A549 (cell line): Measurements from ENCODE around the gene CIDEA. TPM values are rescaled to one million over a fixed set of nuclear protein-coding genes. Genes with fewer than 3 reads are reported as not detected.

Source experiments
- ATAC-seq, 2 experiments: fragments of 200-7000 bp in 1 of 2; fragments of >200 bp in 1 of 2; cut with Nextera tagmentation in 1 of 2; cut with Tn5 transposase in 1 of 2; 3 replicates each; pipeline versions ENCODE4 v1.8.0 to v1.9.1; 2018 to 2020; ENCODE audit warnings: mild to moderate bottlenecking in 1 of 2, moderate library complexity in 1 of 2
- CTCF ChIA-PET: fragments of 300-600 bp; sonication (Branson Sonifier 250); formaldehyde crosslinking; extraction: SDS; loops from one replicate; lab custom pipeline; 2021; ENCODE audit warnings: antibody characterized with exemption, inconsistent platforms; lab: Yijun Ruan, JAX
- POLR2A ChIA-PET: fragments of 350-600 bp; formaldehyde crosslinking; extraction: SDS; loops from one replicate; lab custom pipeline; 2021; ENCODE audit warnings: antibody characterized with exemption, inconsistent platforms; lab: Yijun Ruan, JAX
- DNase-seq, 2 experiments: peaks; one replicate each; pipeline versions ENCODE4 v3.0.0 to v3.0.0-alpha.2; 2011 to 2016; ENCODE audit warnings: low read depth in 1 of 2, low spot score in 1 of 2
- FAIRE-seq: peaks from 2 replicates; lab custom pipeline; 2011; peaks lifted over from hg19 to GRCh38; lab: Jason Lieb, UNC
- H3K27ac ChIP-seq, 2 experiments: fragments of >200 bp; sonication (Bioruptor Twin); formaldehyde crosslinking; 3 replicates each; pipeline ENCODE4 v1.5.1; 2016 to 2017
- H3K4me1 ChIP-seq: fragments of >200 bp; sonication (Bioruptor Twin); formaldehyde crosslinking; 3 replicates; pipeline ENCODE4 v1.6.1; 2016
- H3K4me2 ChIP-seq: fragments of >200 bp; sonication (Bioruptor Twin); formaldehyde crosslinking; 3 replicates; pipeline ENCODE4 v1.6.1; 2016
- H3K4me3 ChIP-seq: fragments of >200 bp; sonication (Bioruptor Twin); formaldehyde crosslinking; 3 replicates; pipeline ENCODE4 v1.5.1; 2016
- H3K9me3 ChIP-seq: fragments of >200 bp; sonication (Bioruptor Twin); formaldehyde crosslinking; 3 replicates; pipeline ENCODE4 v1.6.1; 2016
- CHD2 ChIP-seq: fragments of 150-350 bp; IDR thresholded peaks from 2 replicates; pipeline ENCODE4 v1.6.1; 2014; ENCODE audit warnings: low read length; ENCODE audit not compliant: partially characterized antibody
- CTCF ChIP-seq: fragments of >200 bp; sonication (Bioruptor Twin); formaldehyde crosslinking; IDR thresholded peaks from 3 replicates; pipeline ENCODE4 v1.5.1; 2016
- EHF ChIP-seq: fragments of 250-450 bp; sonication (Bioruptor Pico); IDR thresholded peaks from 2 replicates; pipeline ENCODE4 v1.5.0; 2020; ENCODE audit warnings: mild to moderate bottlenecking
- EHMT2 ChIP-seq: fragments of 200-600 bp; sonication (generic); IDR thresholded peaks from 2 replicates; pipeline ENCODE4 v1.6.1; 2016; ENCODE audit warnings: antibody characterized with exemption, low read depth, mild to moderate bottlenecking, moderate library complexity
- FOXS1 ChIP-seq: fragments of 250-450 bp; sonication (Bioruptor Pico); IDR thresholded peaks from 2 replicates; pipeline ENCODE4 v1.5.0; 2020; ENCODE audit warnings: mild to moderate bottlenecking, moderate library complexity
- HEYL ChIP-seq: fragments of 250-450 bp; sonication (Bioruptor Pico); IDR thresholded peaks from 2 replicates; pipeline ENCODE4 v1.8.0; 2021; ENCODE audit warnings: mild to moderate bottlenecking, moderate library complexity
- HMGXB4 ChIP-seq: fragments of 250-450 bp; sonication (Bioruptor Pico); IDR thresholded peaks from 2 replicates; pipeline ENCODE4 v1.5.0; 2021; ENCODE audit warnings: mild to moderate bottlenecking, moderate library complexity, borderline replicate concordance
- HOXA7 ChIP-seq: fragments of 250-450 bp; sonication (Bioruptor Pico); IDR thresholded peaks from 2 replicates; pipeline ENCODE4 v1.5.0; 2020; ENCODE audit warnings: mild to moderate bottlenecking, moderate library complexity
- HOXB5 ChIP-seq: fragments of 250-450 bp; sonication (Bioruptor Pico); IDR thresholded peaks from 2 replicates; pipeline ENCODE4 v1.5.0; 2020; ENCODE audit warnings: mild to moderate bottlenecking, moderate library complexity
- JUNB ChIP-seq: fragments of >200 bp; sonication (Bioruptor Twin); formaldehyde crosslinking; IDR thresholded peaks from 2 replicates; pipeline ENCODE4 v1.6.1; 2016
- KDM1A ChIP-seq: fragments of 200-600 bp; sonication (generic); IDR thresholded peaks from 2 replicates; pipeline ENCODE4 v1.6.1; 2016; ENCODE audit warnings: low read depth, mild to moderate bottlenecking
- KDM5A ChIP-seq: fragments of 200-600 bp; sonication (generic); IDR thresholded peaks from 2 replicates; pipeline ENCODE4 v1.6.1; 2016; ENCODE audit warnings: antibody characterized with exemption, mild to moderate bottlenecking
- MYC ChIP-seq: IDR thresholded peaks from 2 replicates; pipeline ENCODE4 v1.6.1; 2012; ENCODE audit warnings: mild to moderate bottlenecking, inconsistent platforms, low read length, improper control_type of control experiment, borderline replicate concordance
- NPAS2 ChIP-seq: fragments of 250-450 bp; sonication (Bioruptor Pico); IDR thresholded peaks from 2 replicates; pipeline ENCODE4 v1.8.0; 2022; ENCODE audit warnings: mild to moderate bottlenecking, moderate library complexity, borderline replicate concordance
- NR3C1 ChIP-seq: fragments of >200 bp; sonication (Bioruptor Twin); formaldehyde crosslinking; IDR thresholded peaks from 3 replicates; pipeline ENCODE4 v1.6.1; 2017
- PBX3 ChIP-seq: IDR thresholded peaks from 2 replicates; pipeline ENCODE4 v1.6.1; 2012
- RFX5 ChIP-seq: fragments of 450-650 bp; IDR thresholded peaks from 2 replicates; pipeline ENCODE4 v1.7.1; 2014; ENCODE audit warnings: antibody characterized with exemption, mild to moderate bottlenecking, moderate library complexity
- SMC3 ChIP-seq: fragments of >200 bp; sonication (Bioruptor Twin); formaldehyde crosslinking; IDR thresholded peaks from 3 replicates; pipeline ENCODE4 v1.6.1; 2018; ENCODE audit warnings: inconsistent platforms
- SREBF2 ChIP-seq: fragments of 450-650 bp; IDR thresholded peaks from 2 replicates; pipeline ENCODE4 v1.6.1; 2014; ENCODE audit warnings: mild to moderate bottlenecking, moderate library complexity
- TP53 ChIP-seq: fragments of 250-450 bp; sonication (Bioruptor Pico); IDR thresholded peaks from 2 replicates; pipeline ENCODE4 v1.5.0; 2021; ENCODE audit warnings: mild to moderate bottlenecking, moderate library complexity
- USF2 ChIP-seq: fragments of 450-650 bp; IDR thresholded peaks from 2 replicates; pipeline ENCODE4 v1.6.1; 2014; ENCODE audit warnings: antibody characterized with exemption
- ZSCAN20 ChIP-seq: fragments of 250-450 bp; sonication (Bioruptor Pico); IDR thresholded peaks from 2 replicates; pipeline ENCODE4 v1.8.0; 2022; ENCODE audit warnings: mild to moderate bottlenecking, moderate library complexity
- WGBS: methylation state at CpG from one replicate; pipeline ENCODE4 v1.1.6; 2017; ENCODE audit errors: missing lambda C conversion rate; 5-methylcytosine and 5-hydroxymethylcytosine counted together
- polyA plus RNA-seq, 4 experiments: library from polyadenylated mRNA; depleted of rRNA in 3 of 4; stranded (reverse); fragments of >200 nt; fragmentation: RNase III in 1 of 4; extraction: RNeasy Plus Mini Kit Qiagen cat#74134 plus additional on column Dnase treatment in 1 of 4; gene quantifications; 2 replicates in 3 of 4; 3 replicates in 1 of 4; pipeline ENCODE4 v1.2.3, GENCODE V29; 2011 to 2017
- TF ChIP-seq, protein P1 (sequence below): fragments of 200-600 bp; sonication (generic); IDR thresholded peaks from 2 replicates; pipeline ENCODE4 v1.6.1; 2016; ENCODE audit warnings: antibody characterized with exemption, mild to moderate bottlenecking, moderate library complexity

The CIDEA gene
- polyA plus RNA-seq, 2 of the 4 experiments (the other 2 are of a cell fraction), result not detected

DNA sequence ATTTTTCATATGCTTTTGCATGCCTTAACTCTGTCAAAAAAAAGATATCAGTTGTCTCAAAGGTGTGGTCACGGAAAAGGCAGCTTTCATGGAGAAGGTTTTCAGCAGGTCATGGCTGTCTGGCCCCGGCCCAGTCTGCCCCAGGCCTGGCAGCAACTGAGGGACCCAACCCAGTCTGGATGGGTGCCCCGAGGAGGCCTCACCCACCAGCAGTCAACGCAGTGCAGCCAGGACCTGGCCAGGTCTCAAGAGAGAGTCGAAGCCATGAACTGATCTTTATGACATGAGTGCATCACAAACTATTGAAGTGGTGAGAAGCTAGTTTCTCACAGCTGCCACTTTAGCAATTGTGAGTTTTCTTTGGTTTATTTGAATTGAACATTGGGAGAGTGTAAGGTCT, 61.8 kb downstream of the CIDEA start:
- no peak for FAIRE-seq
- Histone ChIP-seq H3K4me3 (no peak overlapping the region), H3K4me2 (no peak overlapping the region), H3K4me1 (no peaks in the 10 kb centered on the region), H3K9me3 (peaks cover 15% of the 10 kb centered on the region), H3K27ac (no peak overlapping the region)
- POLR2A ChIA-PET, result no interaction called here
- 86% methylated on average over 4 of the region's 5 CpGs for WGBS
- ATAC-seq, result no peak
- CTCF ChIA-PET, result interaction anchor here (2.2 kb wide), 1 partner anchor 44 kb away, joined by 6 read pairs; no protein-coding TSS in a partner anchor
- TF ChIP-seq HOXB5 (CRISPR knock-in tag), result no peak
- TF ChIP-seq RFX5, result no peak
- TF ChIP-seq CTCF, result no peak
- no peak for TF ChIP-seq SREBF2
- TF ChIP-seq CHD2, result no peak
- TF ChIP-seq EHMT2, result no peak
- TF ChIP-seq KDM5A, result no peak
- no peak for TF ChIP-seq SMC3
- no peak for TF ChIP-seq EHF (CRISPR knock-in tag)
- no peak for TF ChIP-seq JUNB
- TF ChIP-seq HEYL (CRISPR knock-in tag), result no peak
- no peak for DNase-seq

DNA sequence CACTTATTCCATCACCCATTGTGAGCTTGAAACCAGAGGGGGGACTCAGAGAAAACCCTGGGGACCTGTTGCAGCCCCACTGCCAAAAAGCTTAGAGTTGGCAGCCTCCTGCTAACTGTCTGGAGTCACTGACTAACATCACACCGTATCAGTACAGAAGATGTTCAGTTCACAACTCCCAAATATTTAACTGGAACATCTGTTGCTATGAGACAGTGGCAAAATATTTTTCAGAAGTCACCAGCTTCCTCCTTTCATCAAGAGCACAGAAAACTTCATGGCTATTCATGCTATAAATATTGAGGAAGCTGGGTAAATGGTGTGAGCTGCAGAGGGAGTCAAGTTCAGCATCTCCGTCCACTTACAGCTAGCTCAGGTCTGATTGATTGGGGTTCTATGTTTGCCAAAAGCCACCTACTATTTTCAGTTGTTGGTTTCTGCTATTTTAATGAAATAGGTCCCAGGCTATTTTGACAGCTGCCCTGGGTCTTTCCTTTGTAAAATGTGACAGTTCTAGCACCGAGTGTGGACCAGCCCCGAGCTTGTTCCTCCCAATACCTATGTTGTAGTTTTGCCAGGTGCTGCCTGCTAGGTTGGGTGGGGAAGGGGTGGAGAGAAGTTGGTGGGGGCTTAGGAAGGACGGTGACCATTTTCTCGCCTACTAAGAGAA, 63.6 kb downstream of the CIDEA start:
- Histone ChIP-seq H3K9me3 (no peaks in the 10 kb centered on the region), H3K4me2 (no peak overlapping the region), H3K27ac (no peak overlapping the region), H3K4me3 (no peak overlapping the region), H3K4me1 (no peaks in the 10 kb centered on the region)
- ChIA-PET POLR2A (interaction anchor here (2.0 kb wide), 1 partner anchor 59 kb away, joined by 6 read pairs; the partner anchor contains the start of gene AFG3L2), CTCF (interaction anchor here (0.7 to 4.2 kb wide), 4 partner anchors 10 to 576 kb away, joined by 3 to 25 read pairs (median 4); no protein-coding TSS in a partner anchor)
- TF ChIP-seq ZSCAN20 (CRISPR knock-in tag) (no peak), MYC (no peak), FOXS1 (CRISPR knock-in tag) (no peak), HMGXB4 (CRISPR knock-in tag) (no peak), NPAS2 (CRISPR knock-in tag) (no peak), KDM1A (no peak), HOXA7 (CRISPR knock-in tag) (no peak), NR3C1 (no peak), PBX3 (no peak), TP53 (CRISPR knock-in tag) (no peak), USF2 (no peak), SREBF2 (no peak)
- TF ChIP-seq, protein P1, sequence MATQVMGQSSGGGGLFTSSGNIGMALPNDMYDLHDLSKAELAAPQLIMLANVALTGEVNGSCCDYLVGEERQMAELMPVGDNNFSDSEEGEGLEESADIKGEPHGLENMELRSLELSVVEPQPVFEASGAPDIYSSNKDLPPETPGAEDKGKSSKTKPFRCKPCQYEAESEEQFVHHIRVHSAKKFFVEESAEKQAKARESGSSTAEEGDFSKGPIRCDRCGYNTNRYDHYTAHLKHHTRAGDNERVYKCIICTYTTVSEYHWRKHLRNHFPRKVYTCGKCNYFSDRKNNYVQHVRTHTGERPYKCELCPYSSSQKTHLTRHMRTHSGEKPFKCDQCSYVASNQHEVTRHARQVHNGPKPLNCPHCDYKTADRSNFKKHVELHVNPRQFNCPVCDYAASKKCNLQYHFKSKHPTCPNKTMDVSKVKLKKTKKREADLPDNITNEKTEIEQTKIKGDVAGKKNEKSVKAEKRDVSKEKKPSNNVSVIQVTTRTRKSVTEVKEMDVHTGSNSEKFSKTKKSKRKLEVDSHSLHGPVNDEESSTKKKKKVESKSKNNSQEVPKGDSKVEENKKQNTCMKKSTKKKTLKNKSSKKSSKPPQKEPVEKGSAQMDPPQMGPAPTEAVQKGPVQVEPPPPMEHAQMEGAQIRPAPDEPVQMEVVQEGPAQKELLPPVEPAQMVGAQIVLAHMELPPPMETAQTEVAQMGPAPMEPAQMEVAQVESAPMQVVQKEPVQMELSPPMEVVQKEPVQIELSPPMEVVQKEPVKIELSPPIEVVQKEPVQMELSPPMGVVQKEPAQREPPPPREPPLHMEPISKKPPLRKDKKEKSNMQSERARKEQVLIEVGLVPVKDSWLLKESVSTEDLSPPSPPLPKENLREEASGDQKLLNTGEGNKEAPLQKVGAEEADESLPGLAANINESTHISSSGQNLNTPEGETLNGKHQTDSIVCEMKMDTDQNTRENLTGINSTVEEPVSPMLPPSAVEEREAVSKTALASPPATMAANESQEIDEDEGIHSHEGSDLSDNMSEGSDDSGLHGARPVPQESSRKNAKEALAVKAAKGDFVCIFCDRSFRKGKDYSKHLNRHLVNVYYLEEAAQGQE, result no peak
- WGBS, result 90% methylated on average over 6 of the region's 6 CpGs
- DNase-seq, result peak in 1 of 2 experiments; percentile 33
- FAIRE-seq, result no peak
- peak; percentile 48 to 51; a peak in 3 of 6 replicates for ATAC-seq
